ENCODE measurements around the gene CADPS2. TPM values are rescaled to one million over a fixed set of nuclear protein-coding genes. Genes with fewer than 3 reads are reported as not detected.

Gene CADPS2
- total and polyA plus RNA-seq, 7 experiments from 2014 or later, result not detected

GRCh38 chr7:122864838-122865237 lies 21.4 kb downstream of the CADPS2 start:
- intact Hi-C loops (cut with micrococcal nuclease), result no loop called here
- Mint-ChIP-seq H3K36me3 (peaks cover 0 to 14% (median 4%) of the 10 kb centered on the region in 5 donors), H3K27me3 (no peaks in the 10 kb centered on the region), H3K4me1 (no peaks in the 10 kb centered on the region), H3K9me3 (peaks cover 9 to 30% (median 20%) of the 10 kb centered on the region in 11 donors), H3K4me3 (no peak overlapping the region), H3K27ac (peak overlapping the region in 1 of 9 donors; percentile 78)
- ATAC-seq (no peak), DNase-seq (no peak)
- H3K27me3 ChIP-seq (ENCODE audit: control insufficient read depth in 2 of 2, insufficient read depth in 2 of 2, low read length in 2 of 2), result no peaks in the 10 kb centered on the region
- POLR2A ChIA-PET, result no interaction called here
- no peak overlapping the region for H3K4me3 ChIP-seq (ENCODE audit: low read length)
- peaks cover 0 to 16% (median 4%) of the 10 kb centered on the region in 3 experiments for H3K9me3 ChIP-seq (ENCODE audit: control insufficient read depth in 2 of 3, low read length in 3 of 3)
- no peaks in the 10 kb centered on the region for H3K36me3 ChIP-seq (ENCODE audit: control insufficient read depth in 2 of 3, insufficient read depth in 3 of 3, low read length in 3 of 3)
- CTCF ChIA-PET, result no interaction called here
- no peaks in the 10 kb centered on the region for H3K4me1 ChIP-seq (ENCODE audit: control insufficient read depth in 2 of 2, insufficient read depth in 2 of 2, low read length in 2 of 2)
- H3K27ac ChIP-seq (ENCODE audit: low read depth, low read length), result no peak overlapping the region

- Mint-ChIP-seq H3K9me3 (peaks cover 4 to 25% (median 16%) of the 10 kb centered on the region in 11 donors), H3K4me3 (no peak overlapping the region), H3K4me1 (no peaks in the 10 kb centered on the region), H3K36me3 (peaks cover 0 to 14% (median 4%) of the 10 kb centered on the region in 5 donors), H3K27ac (no peak overlapping the region), H3K27me3 (no peaks in the 10 kb centered on the region)
- ATAC-seq (no peak), DNase-seq (no peak)
- Histone ChIP-seq H3K36me3 (ENCODE audit: control insufficient read depth in 2 of 3, insufficient read depth in 3 of 3, low read length in 3 of 3) (no peaks in the 10 kb centered on the region), H3K9me3 (ENCODE audit: control insufficient read depth in 2 of 3, low read length in 3 of 3) (peaks cover 0 to 16% (median 4%) of the 10 kb centered on the region in 3 experiments), H3K27ac (ENCODE audit: low read depth, low read length) (no peak overlapping the region), H3K4me3 (ENCODE audit: low read length) (no peak overlapping the region), H3K27me3 (ENCODE audit: control insufficient read depth in 2 of 2, insufficient read depth in 2 of 2, low read length in 2 of 2) (no peaks in the 10 kb centered on the region), H3K4me1 (ENCODE audit: control insufficient read depth in 2 of 2, insufficient read depth in 2 of 2, low read length in 2 of 2) (no peaks in the 10 kb centered on the region)
- intact Hi-C loops (cut with micrococcal nuclease), result no loop called here
- POLR2A ChIA-PET, result no interaction called here
- CTCF ChIA-PET, result no interaction called here
These were observed 22.2 kb downstream of the CADPS2 start for GRCh38 chr7:122864016-122864415.

- intact Hi-C loops (cut with micrococcal nuclease), result no loop called here
- CTCF ChIA-PET, result no interaction called here
These were observed 27.9 kb downstream of the CADPS2 start for GRCh38 chr7:122858320-122858719.

GRCh38 chr7:122850528-122850927 lies 35.7 kb downstream of the CADPS2 start:
- H3K36me3 Mint-ChIP-seq, result no peaks in the 10 kb centered on the region
- H3K27ac Mint-ChIP-seq, result no peak overlapping the region
- no peaks in the 10 kb centered on the region for H3K27me3 Mint-ChIP-seq
- Histone ChIP-seq H3K27me3 (ENCODE audit: control insufficient read depth in 2 of 2, insufficient read depth in 2 of 2, low read length in 2 of 2) (no peaks in the 10 kb centered on the region), H3K4me3 (ENCODE audit: low read length) (no peak overlapping the region), H3K9me3 (ENCODE audit: control insufficient read depth in 2 of 3, low read length in 3 of 3) (no peaks in the 10 kb centered on the region), H3K4me1 (ENCODE audit: control insufficient read depth in 2 of 2, insufficient read depth in 2 of 2, low read length in 2 of 2) (no peaks in the 10 kb centered on the region), H3K36me3 (ENCODE audit: control insufficient read depth in 2 of 3, insufficient read depth in 3 of 3, low read length in 3 of 3) (no peaks in the 10 kb centered on the region), H3K27ac (ENCODE audit: low read depth, low read length) (no peak overlapping the region)
- intact Hi-C loops (cut with micrococcal nuclease), result no loop called here
- CTCF ChIA-PET, result no interaction called here
- H3K9me3 Mint-ChIP-seq, result peaks cover 0 to 17% (median 4%) of the 10 kb centered on the region in 11 donors
- DNase-seq (no peak), ATAC-seq (no peak)
- H3K4me1 Mint-ChIP-seq, result peaks cover 0 to 2% (median 0%) of the 10 kb centered on the region in 7 donors
- POLR2A ChIA-PET, result no interaction called here
- H3K4me3 Mint-ChIP-seq, result no peak overlapping the region

More at GRCh38 chr7:122858320-122858719, 27.9 kb downstream of the CADPS2 start:
- DNase-seq (no peak), ATAC-seq (no peak)
- Histone ChIP-seq H3K4me3 (ENCODE audit: low read length) (no peak overlapping the region), H3K36me3 (ENCODE audit: control insufficient read depth in 2 of 3, insufficient read depth in 3 of 3, low read length in 3 of 3) (no peaks in the 10 kb centered on the region), H3K27me3 (ENCODE audit: control insufficient read depth in 2 of 2, insufficient read depth in 2 of 2, low read length in 2 of 2) (no peaks in the 10 kb centered on the region), H3K9me3 (ENCODE audit: control insufficient read depth in 2 of 3, low read length in 3 of 3) (no peaks in the 10 kb centered on the region), H3K27ac (ENCODE audit: low read depth, low read length) (no peak overlapping the region), H3K4me1 (ENCODE audit: control insufficient read depth in 2 of 2, insufficient read depth in 2 of 2, low read length in 2 of 2) (no peaks in the 10 kb centered on the region)
- POLR2A ChIA-PET, result no interaction called here
- no peak overlapping the region for H3K4me3 Mint-ChIP-seq
- peaks cover 0 to 6% (median 0%) of the 10 kb centered on the region in 11 donors for H3K9me3 Mint-ChIP-seq
- H3K27ac Mint-ChIP-seq, result no peak overlapping the region
- H3K4me1 Mint-ChIP-seq, result no peaks in the 10 kb centered on the region
- no peaks in the 10 kb centered on the region for H3K36me3 Mint-ChIP-seq
- no peaks in the 10 kb centered on the region for H3K27me3 Mint-ChIP-seq

GRCh38 chr7:122849957-122850328 lies 36.3 kb downstream of the CADPS2 start:
- Histone ChIP-seq H3K4me3 (ENCODE audit: low read length) (no peak overlapping the region), H3K27me3 (ENCODE audit: control insufficient read depth in 2 of 2, insufficient read depth in 2 of 2, low read length in 2 of 2) (no peaks in the 10 kb centered on the region), H3K36me3 (ENCODE audit: control insufficient read depth in 2 of 3, insufficient read depth in 3 of 3, low read length in 3 of 3) (no peaks in the 10 kb centered on the region), H3K4me1 (ENCODE audit: control insufficient read depth in 2 of 2, insufficient read depth in 2 of 2, low read length in 2 of 2) (no peaks in the 10 kb centered on the region), H3K27ac (ENCODE audit: low read depth, low read length) (no peak overlapping the region), H3K9me3 (ENCODE audit: control insufficient read depth in 2 of 3, low read length in 3 of 3) (no peaks in the 10 kb centered on the region)
- Mint-ChIP-seq H3K36me3 (no peaks in the 10 kb centered on the region), H3K27me3 (no peaks in the 10 kb centered on the region), H3K27ac (no peak overlapping the region), H3K4me1 (peaks cover 0 to 2% (median 0%) of the 10 kb centered on the region in 7 donors), H3K4me3 (no peak overlapping the region), H3K9me3 (peaks cover 0 to 17% (median 4%) of the 10 kb centered on the region in 11 donors)
- CTCF ChIA-PET, result no interaction called here
- intact Hi-C loops (cut with micrococcal nuclease), result no loop called here
- POLR2A ChIA-PET, result interaction anchor here (0.6 kb wide), 1 partner anchor 250 kb away, joined by 3 read pairs; no protein-coding TSS in a partner anchor
- DNase-seq, result no peak
- no peak for ATAC-seq

- ChIA-PET POLR2A (interaction anchor here (0.6 kb wide), 1 partner anchor 251 kb away, joined by 3 read pairs; no protein-coding TSS in a partner anchor), CTCF (no interaction called here)
- Histone ChIP-seq H3K4me1 (ENCODE audit: control insufficient read depth in 2 of 2, insufficient read depth in 2 of 2, low read length in 2 of 2) (no peaks in the 10 kb centered on the region), H3K27me3 (ENCODE audit: control insufficient read depth in 2 of 2, insufficient read depth in 2 of 2, low read length in 2 of 2) (no peaks in the 10 kb centered on the region), H3K36me3 (ENCODE audit: control insufficient read depth in 2 of 3, insufficient read depth in 3 of 3, low read length in 3 of 3) (no peaks in the 10 kb centered on the region), H3K27ac (ENCODE audit: low read depth, low read length) (no peak overlapping the region), H3K4me3 (ENCODE audit: low read length) (no peak overlapping the region), H3K9me3 (ENCODE audit: control insufficient read depth in 2 of 3, low read length in 3 of 3) (no peaks in the 10 kb centered on the region)
- peaks cover 0 to 17% (median 4%) of the 10 kb centered on the region in 11 donors for H3K9me3 Mint-ChIP-seq
- peaks cover 0 to 3% (median 0%) of the 10 kb centered on the region in 7 donors for H3K4me1 Mint-ChIP-seq
- no peak overlapping the region for H3K4me3 Mint-ChIP-seq
- no peaks in the 10 kb centered on the region for H3K36me3 Mint-ChIP-seq
- ATAC-seq, result no peak
- intact Hi-C loops (cut with micrococcal nuclease), result no loop called here
- no peaks in the 10 kb centered on the region for H3K27me3 Mint-ChIP-seq
- no peak for DNase-seq
- H3K27ac Mint-ChIP-seq, result no peak overlapping the region
These were observed 36.8 kb downstream of the CADPS2 start for GRCh38 chr7:122849322-122849956.

GRCh38 chr7:122847871-122848473 lies 38.3 kb downstream of the CADPS2 start:
- peaks cover 0 to 3% (median 0%) of the 10 kb centered on the region in 7 donors for H3K4me1 Mint-ChIP-seq
- CTCF ChIA-PET, result no interaction called here

More at GRCh38 chr7:122847871-122848473, 38.3 kb downstream of the CADPS2 start:
- no peak overlapping the region for H3K27ac ChIP-seq (ENCODE audit: low read depth, low read length)
- POLR2A ChIA-PET, result no interaction called here
- ATAC-seq (no peak), DNase-seq (no peak)
- no peaks in the 10 kb centered on the region for H3K27me3 Mint-ChIP-seq
- no peaks in the 10 kb centered on the region for H3K9me3 ChIP-seq (ENCODE audit: control insufficient read depth in 2 of 3, low read length in 3 of 3)
- no peak overlapping the region for H3K27ac Mint-ChIP-seq
- H3K4me3 ChIP-seq (ENCODE audit: low read length), result no peak overlapping the region
- H3K4me1 ChIP-seq (ENCODE audit: control insufficient read depth in 2 of 2, insufficient read depth in 2 of 2, low read length in 2 of 2), result no peaks in the 10 kb centered on the region
- H3K36me3 Mint-ChIP-seq, result no peaks in the 10 kb centered on the region
- no peaks in the 10 kb centered on the region for H3K27me3 ChIP-seq (ENCODE audit: control insufficient read depth in 2 of 2, insufficient read depth in 2 of 2, low read length in 2 of 2)
- peaks cover 0 to 24% (median 4%) of the 10 kb centered on the region in 11 donors for H3K9me3 Mint-ChIP-seq
- no peak overlapping the region for H3K4me3 Mint-ChIP-seq
- intact Hi-C loops (cut with micrococcal nuclease), result no loop called here
- H3K36me3 ChIP-seq (ENCODE audit: control insufficient read depth in 2 of 3, insufficient read depth in 3 of 3, low read length in 3 of 3), result no peaks in the 10 kb centered on the region
